Loucy (cell line): ENCODE data around the gene BMP6.

Experiments
- EZH2phosphoT487 ChIP-seq: fragments of 200-600 bp; IDR thresholded peaks from 2 replicates; pipeline ENCODE4 v1.6.1; 2018; ENCODE audit warnings: antibody characterized with exemption, mild to moderate bottlenecking, moderate library complexity, borderline replicate concordance
- TF ChIP-seq, protein P1 (sequence below): fragments of 200-600 bp; sonication (generic); conservative IDR thresholded peaks from 2 replicates; pipeline ENCODE4 v1.5.1; 2014; ENCODE audit warnings: mild to moderate bottlenecking, antibody characterized with exemption, low read length

DNA sequence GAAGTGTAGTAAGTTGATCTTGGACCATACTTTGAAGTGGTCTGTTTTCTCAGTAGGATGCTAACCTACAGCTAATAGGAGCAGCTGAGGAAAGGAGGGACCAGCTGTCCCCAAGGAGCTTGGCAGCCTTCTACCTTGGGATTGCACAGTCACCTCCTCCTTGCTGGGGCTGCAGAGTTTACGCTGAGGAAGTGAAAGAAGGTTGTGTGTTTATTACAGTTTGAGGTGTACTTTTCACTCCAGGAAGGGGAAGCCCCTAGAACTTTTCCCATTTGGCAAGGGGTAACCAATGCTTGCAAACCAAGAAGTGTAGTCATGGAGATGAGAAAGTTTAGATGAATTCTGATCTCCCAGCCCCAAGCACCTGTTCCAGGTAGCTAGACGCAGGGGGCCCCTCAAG, 58.8 kb downstream of the BMP6 start:
- TF ChIP-seq, protein P1, sequence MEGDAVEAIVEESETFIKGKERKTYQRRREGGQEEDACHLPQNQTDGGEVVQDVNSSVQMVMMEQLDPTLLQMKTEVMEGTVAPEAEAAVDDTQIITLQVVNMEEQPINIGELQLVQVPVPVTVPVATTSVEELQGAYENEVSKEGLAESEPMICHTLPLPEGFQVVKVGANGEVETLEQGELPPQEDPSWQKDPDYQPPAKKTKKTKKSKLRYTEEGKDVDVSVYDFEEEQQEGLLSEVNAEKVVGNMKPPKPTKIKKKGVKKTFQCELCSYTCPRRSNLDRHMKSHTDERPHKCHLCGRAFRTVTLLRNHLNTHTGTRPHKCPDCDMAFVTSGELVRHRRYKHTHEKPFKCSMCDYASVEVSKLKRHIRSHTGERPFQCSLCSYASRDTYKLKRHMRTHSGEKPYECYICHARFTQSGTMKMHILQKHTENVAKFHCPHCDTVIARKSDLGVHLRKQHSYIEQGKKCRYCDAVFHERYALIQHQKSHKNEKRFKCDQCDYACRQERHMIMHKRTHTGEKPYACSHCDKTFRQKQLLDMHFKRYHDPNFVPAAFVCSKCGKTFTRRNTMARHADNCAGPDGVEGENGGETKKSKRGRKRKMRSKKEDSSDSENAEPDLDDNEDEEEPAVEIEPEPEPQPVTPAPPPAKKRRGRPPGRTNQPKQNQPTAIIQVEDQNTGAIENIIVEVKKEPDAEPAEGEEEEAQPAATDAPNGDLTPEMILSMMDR: no peak
- no peak for TF ChIP-seq EZH2phosphoT487
